Measurements from ENCODE around the gene ARL14.

The ARL14 gene

GRCh38 chr3:160694345-160694744, 17.4 kb downstream of the ARL14 start:
- no peak for TF ChIP-seq CTCF (conservative IDR thresholded peaks at IDR 0.05; ENCODE audit: low read depth)
- DNase-seq (ENCODE audit: low spot score), result no peak
- no peak overlapping the region for H3K27ac ChIP-seq
- CTCF ChIA-PET, result interaction anchor here (0.7 kb wide), 1 partner anchor 69 kb away, joined by 3 read pairs; no protein-coding TSS in a partner anchor
- POLR2A ChIA-PET (ENCODE audit: low non-redundant PET), result no interaction called here

- no peak for TF ChIP-seq CTCF (conservative IDR thresholded peaks at IDR 0.05; ENCODE audit: low read depth)
- ChIA-PET POLR2A (ENCODE audit: low non-redundant PET) (no interaction called here), CTCF (no interaction called here)
- no peak for DNase-seq (ENCODE audit: low spot score)
- no peak overlapping the region for H3K27ac ChIP-seq
These were observed 18.0 kb downstream of the ARL14 start for GRCh38 chr3:160695003-160695402.

GRCh38 chr3:160695915-160696327, 19.0 kb downstream of the ARL14 start:
- ChIA-PET CTCF (interaction anchor here (0.6 kb wide), 1 partner anchor 213 kb away, joined by 3 read pairs; no protein-coding TSS in a partner anchor), POLR2A (ENCODE audit: low non-redundant PET) (no interaction called here)
- TF ChIP-seq CTCF (conservative IDR thresholded peaks at IDR 0.05; ENCODE audit: low read depth), result no peak
- DNase-seq (ENCODE audit: low spot score), result no peak
- H3K27ac ChIP-seq, result no peak overlapping the region

GRCh38 chr3:160697637-160698380, 20.8 kb downstream of the ARL14 start:
- DNase-seq (ENCODE audit: low spot score), result no peak
- POLR2A ChIA-PET (ENCODE audit: low non-redundant PET), result no interaction called here
- no peak overlapping the region for H3K27ac ChIP-seq
- CTCF ChIA-PET, result interaction anchor here (0.6 kb wide), 2 partner anchors 256 to 428 kb away, joined by 3 read pairs; no protein-coding TSS in a partner anchor
- TF ChIP-seq CTCF (conservative IDR thresholded peaks at IDR 0.05; ENCODE audit: low read depth), result no peak

GRCh38 chr3:160698599-160699195, 21.7 kb downstream of the ARL14 start:
- H3K27ac ChIP-seq, result no peak overlapping the region
- ChIA-PET POLR2A (ENCODE audit: low non-redundant PET) (no interaction called here), CTCF (interaction anchor here (0.6 kb wide), 1 partner anchor 427 kb away, joined by 3 read pairs; no protein-coding TSS in a partner anchor)
- no peak for TF ChIP-seq CTCF (conservative IDR thresholded peaks at IDR 0.05; ENCODE audit: low read depth)
- DNase-seq (ENCODE audit: low spot score), result no peak

GRCh38 chr3:160701490-160701889, 24.5 kb downstream of the ARL14 start:
- no peak for TF ChIP-seq CTCF (conservative IDR thresholded peaks at IDR 0.05; ENCODE audit: low read depth)
- H3K27ac ChIP-seq, result no peak overlapping the region
- ChIA-PET CTCF (no interaction called here), POLR2A (ENCODE audit: low non-redundant PET) (no interaction called here)
- no peak for DNase-seq (ENCODE audit: low spot score)

Measured in RWPE1 (cell line).